RPMI8226 (cell line): ENCODE data around the gene CHN2.
A peak's percentile ranks its signal among the peaks of the same experiment; 100 is the strongest.

Experiments
- DNase-seq: peaks from one replicate; pipeline ENCODE4 v3.0.0-alpha.2; 2015

CHN2 gene

DNA sequence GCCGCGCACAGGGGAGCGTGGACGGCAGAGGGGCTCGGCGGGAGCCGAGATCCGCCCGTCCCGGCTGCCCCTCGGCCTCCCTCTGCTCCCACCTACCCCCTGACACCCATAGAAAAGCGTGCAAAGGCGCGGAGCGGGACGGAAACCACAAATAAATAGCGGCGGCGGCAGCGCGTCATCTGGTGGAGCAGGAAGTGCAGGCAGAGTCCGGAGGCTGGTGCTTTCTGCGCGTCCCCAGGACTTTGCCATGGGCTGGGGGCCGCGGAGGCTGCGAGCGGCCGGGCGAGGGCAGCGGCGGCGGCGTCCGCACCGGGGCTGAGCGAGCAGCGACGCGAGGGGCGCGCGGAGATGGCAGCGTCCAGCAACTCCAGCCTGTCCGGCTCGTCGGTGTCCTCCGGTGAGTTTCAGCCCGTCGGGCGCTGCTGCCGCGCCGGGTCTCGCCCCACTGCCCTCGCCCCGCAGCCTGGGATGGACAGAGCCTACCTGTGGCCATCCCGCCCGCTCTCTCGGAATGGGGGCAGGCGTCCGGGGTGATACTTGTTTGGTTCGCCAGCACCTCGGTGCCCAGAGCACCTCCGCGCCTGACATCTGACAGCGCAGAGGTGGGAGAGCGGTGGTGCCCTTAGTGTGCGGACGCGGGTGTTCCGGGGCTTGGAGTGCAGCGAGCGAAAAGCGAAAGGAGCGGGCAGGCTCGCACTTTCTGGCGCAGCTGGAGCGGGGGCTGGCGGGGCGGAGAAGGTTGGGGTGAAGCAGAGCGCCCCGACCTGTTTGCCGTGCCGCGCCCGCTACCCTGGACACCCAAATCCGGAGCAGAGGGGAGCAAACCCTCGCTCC, at the start of gene CHN2:
Gene CHN2, plus strand, starts transcription at position 182 of the 834 bp plus-strand sequence.
- DNase-seq, result peak; percentile 79

- DNase-seq, result no peak
These were observed 49.0 kb upstream of the CHN2 start for GRCh38 chr7:29145553-29146056.

DNA sequence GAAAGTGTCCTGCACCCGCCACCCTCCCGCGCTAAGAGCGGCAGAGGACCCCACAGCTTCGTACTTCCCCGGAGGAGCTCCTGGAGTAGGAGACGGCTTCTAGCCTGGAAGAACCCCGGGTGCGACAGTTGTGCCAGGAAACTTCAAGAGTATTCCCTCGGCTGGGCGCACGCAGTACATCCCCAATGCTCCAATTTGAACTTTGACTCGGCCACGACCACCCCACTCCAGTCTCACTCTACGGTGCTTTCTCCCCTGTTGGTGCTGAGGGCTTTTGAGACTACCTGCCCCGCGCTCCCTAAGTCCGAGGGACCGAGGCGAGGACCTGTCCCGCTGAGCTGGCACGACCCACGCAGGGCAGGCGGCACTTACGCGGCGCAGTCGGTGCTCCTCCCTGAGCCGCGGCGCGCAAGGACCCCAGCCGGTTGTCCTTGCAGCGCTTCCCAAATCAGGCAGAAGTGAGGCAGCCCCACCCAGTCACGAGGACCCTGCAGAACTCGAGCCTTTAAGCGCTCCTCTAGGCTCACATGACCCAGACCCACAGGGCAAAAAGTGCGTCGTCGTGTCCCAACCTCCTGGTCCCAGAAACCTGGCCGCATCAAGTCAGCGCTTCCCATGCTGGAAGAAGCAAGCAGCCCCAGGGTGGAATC, 48.4 kb upstream of the CHN2 start, which contains the start of gene CPVL:
Gene CPVL, minus strand, starts transcription at position 481 of the 650 bp plus-strand sequence. CDS start 25,476 bp downstream, outside the sequence.
- DNase-seq, result no peak

DNA sequence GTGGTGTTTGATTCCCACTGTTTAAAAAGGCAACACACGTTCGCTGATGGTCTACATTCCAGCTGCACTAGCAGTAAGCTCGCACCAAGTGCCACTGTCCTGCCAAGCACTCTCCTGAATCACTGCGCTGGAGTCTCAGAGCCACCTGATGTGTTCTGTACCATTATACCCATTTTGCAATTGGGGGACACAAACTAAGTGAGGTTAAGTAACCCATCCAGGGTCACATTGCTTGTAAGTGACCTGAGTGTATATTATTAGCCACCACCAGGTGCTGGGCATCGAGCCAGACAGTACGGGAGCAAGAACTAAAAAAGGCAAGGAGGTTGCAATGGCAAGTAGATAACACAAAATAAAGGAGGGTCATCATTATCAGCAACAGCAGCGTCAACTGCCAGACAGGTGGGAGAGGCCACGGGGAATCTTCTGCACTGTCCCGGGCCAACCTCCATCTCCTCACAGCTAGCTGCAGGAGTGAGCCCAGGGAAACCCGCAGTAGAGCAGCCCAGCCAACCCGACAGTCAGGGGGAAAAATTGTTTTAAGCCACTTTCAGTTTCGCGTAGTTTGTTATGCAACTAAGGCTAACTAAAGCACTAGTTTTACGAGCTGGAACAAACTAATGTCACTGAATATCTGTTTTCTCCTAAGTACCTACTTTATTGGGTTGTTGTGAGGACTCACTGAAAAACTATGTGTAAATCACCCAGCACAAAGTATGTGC, 47.5 kb upstream of the CHN2 start:
- peak; percentile 86 for DNase-seq

DNA sequence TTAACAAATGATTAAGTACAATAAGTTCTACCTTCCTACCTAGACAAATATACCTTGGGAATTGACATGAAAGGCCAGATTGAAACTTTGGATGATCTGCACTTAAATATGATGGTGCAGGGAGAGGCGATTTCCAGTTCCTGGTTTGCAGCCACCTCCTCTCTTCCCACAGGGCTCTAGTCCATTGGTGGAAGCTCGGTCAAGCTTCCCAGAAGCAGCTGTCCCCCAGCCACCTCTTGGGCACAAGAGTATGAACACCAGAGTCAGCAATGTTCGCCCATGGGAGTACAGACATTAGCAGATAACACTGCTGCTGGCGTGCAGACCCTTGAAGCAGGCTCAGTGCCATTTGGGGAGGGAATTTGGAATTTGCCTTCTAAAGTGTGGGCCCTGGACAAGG, 46.8 kb upstream of the CHN2 start:
- DNase-seq, result no peak

DNA sequence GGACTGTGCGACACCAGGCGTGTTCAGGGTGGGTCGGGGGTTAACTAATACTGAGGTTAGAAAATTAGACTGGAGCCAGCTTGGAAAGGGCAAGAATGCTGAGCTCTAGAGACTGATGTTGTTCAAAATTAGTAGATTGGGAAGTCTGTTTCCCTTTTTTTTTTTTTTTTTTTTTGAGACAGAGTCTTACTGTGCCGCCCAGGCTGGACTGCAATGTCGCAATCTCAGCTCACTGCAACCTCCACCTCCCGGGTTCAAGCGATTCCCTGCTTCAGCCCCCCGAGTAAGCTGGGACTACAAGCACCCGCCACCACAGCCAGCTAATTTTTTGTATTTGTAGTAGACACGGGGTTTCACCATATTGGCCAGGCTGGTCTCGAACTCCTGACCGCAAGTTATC, 45.5 kb upstream of the CHN2 start:
- DNase-seq, result no peak

DNA sequence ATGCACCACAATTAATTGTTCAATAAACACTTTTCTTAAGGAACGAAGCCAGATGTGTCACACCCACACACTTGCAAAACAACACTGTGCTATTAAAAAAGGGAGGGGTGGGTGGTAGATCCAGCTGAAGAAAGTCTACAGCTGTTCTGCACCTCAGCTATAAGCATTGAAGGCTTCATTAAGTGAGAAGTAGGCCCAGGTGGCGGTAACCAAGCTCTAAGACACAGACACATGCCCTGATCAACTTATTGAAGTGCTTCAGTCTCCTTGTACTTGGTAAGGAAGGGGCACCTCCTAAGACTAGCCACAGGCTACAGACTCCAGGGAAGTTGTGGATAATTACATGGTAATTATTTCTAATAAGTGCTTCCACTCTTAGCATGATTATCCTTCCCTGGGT, 43.7 kb upstream of the CHN2 start:
- DNase-seq, result no peak

DNA sequence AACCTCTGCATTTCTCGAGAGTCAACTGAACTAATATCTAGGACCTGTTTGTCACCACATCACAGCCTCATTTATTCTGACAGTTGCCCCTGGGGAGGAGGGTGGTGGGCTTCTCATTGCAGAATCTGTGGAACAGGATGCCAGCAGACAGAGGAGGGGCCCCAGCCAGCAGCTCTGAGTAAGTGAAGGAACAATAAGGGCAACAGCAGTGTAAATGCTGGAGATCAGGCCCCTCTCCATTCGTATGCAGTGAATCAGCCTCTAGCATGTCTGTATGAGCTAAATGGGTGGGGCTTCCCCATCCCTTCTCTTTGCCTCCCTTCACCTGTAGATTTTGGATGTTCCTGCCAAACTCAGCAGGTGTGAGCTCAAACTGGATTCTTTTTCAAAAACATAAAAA, 40.5 kb upstream of the CHN2 start:
- no peak for DNase-seq

GRCh38 chr7:29156907-29157452, 37.6 kb upstream of the CHN2 start:
- no peak for DNase-seq

DNA sequence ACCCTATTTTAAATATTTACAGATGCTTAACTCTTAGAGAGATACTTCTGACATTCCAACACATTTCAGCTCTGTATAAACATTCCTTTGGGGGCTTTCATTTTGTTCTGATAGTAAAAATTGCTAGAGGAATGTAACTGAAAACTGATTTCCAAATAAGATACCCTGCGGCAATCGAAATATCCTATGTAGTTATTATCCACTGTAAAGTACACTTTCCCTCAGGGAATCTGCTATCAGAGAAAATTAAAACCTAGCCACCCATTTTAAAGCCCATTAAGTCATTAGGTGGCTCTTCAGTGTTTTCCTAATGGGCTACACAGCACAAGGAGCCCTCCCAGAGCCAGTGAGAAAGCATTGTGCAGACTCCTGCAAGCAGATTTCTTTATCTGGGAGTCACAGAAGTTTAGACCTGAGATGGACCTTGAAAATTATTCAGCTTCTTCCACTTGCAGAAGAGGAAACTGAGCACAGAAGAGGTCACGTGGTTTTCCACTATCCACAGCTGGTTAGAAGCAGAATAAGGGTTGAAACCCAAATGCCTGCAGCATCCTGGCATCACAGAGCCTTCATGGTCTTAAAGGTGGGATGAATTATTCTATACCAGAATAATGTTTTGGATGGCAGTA, 35.7 kb upstream of the CHN2 start:
- no peak for DNase-seq

DNA sequence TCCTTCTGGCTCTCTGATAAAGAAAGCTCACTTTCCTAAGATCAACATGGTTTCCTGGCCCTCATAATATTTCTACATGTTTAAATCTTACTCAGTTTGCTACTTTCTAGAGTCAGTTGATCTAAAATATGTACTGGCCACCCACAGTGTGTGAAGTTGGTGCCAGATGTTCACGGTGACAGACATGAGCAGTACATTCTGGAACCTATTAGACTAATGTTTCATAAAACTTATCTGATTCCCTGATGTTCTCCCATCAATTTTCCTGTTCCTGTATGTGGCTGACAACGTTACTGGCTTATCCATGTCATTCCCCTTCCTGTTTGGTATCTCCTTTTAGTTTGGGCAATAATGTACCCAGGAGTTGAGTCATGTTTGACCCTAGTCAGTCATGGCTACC, 34.5 kb upstream of the CHN2 start:
- DNase-seq, result no peak

GRCh38 chr7:29161231-29161630, 33.3 kb upstream of the CHN2 start:
- no peak for DNase-seq

- DNase-seq, result no peak
These were observed 32.0 kb upstream of the CHN2 start for GRCh38 chr7:29162577-29162976.

DNA sequence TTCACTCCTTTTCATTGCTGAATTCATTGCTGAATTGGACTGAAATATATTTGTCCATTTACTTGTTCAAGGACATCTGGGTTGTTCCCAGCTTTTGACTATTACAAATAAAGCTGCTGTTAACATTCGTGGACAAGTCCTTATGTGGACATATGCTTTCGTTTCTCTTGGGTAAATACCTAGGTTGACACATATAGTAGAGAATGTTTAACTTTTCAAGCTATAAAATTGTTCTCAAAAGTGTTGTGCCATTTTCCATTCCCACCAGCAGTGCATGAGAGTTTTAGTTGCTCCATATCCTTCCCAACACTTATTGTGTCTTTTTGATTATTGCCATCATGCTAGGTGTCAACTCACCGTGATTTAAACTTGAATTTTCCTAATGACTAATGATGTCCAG, 30.7 kb upstream of the CHN2 start:
- DNase-seq, result no peak

GRCh38 chr7:29167721-29168120, 26.9 kb upstream of the CHN2 start:
- no peak for DNase-seq

DNA sequence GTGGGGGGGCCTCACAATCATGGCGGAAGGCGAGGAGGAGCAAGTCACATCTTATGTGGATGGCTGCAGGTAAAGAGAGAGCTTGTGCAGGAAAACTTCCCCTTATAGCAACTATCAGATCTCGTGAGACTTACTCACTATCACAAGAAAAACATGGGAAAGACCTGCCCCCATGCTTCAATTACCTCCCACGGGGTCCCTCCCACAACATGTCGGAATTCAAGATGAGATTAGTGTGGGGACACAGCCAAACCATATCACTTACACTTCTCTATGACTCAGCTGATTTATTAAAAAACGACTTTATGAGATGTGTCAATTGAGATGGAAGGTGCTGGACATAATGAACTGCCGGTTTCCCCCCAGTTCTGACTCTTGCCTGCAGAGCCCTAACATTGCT, 23.8 kb upstream of the CHN2 start:
- no peak for DNase-seq

- no peak for DNase-seq
These were observed 21.1 kb upstream of the CHN2 start for GRCh38 chr7:29173458-29173857.

DNA sequence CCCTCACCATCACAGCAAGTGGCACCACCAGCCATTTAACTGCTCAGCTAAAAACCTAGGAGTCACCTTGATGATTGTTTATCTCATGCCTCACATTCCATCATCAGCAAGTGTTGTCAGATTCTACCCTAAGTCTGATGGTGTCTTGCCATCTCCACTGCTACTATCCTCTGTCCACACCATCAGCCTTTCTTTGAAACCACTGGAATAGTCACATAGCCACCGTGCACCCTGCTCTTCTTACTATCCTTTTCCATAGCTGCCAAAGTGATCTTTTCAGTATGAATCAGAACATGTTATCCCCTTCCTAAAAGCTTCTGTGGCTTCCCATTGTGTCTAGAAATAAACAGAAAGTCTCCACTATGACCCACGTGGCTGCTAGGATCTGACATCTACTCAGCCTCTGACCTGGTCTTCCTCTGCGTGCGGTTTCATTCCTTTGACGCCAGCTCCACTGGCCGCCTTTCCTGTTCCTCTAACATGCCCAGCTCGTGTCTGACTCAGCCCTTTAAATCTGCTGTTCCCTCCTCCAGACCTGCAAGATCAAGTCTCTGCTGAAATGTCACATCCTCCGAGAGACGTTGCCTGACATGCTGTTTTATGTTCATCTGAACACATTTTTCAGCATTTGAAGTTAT, 16.5 kb upstream of the CHN2 start:
- DNase-seq, result peak; percentile 63

GRCh38 chr7:29179115-29179514, 15.5 kb upstream of the CHN2 start:
- no peak for DNase-seq

- no peak for DNase-seq
These were observed 10.0 kb upstream of the CHN2 start for GRCh38 chr7:29184599-29184998.

- no peak for DNase-seq
These were observed 9.0 kb upstream of the CHN2 start for GRCh38 chr7:29185613-29186012.

DNA sequence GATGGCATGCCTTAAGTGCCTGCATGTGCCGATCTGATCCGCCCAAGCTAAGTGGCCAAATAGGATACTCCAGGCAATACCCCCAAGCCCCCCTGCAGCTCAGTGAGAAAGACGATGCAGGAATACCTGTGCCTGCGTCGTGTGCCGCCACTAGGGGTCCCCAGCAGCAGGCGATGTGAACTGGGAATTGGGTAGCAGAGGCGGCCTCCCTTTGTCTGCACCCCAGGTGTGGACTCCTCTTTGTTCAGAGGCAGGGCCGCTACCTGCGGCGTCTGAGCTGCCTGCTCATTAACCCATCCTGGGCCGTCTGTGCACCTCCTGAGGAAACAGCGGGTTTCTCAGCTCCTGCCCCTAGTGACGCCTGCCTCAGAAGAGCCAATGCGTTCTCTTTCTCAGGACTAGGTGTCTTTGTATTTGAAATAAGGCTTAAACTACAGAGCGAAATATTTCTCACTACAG, 4.8 kb upstream of the CHN2 start:
- DNase-seq, result peak; percentile 79
